Body of pancreas (tissue), 4 donors: ENCODE results near the gene ERCC8.

Source experiments
- POLR2A ChIP-seq, 3 donors: fragments of 450-650 bp; IDR thresholded peaks; one replicate each; pipeline ENCODE4 v1.6.1; 2016; ENCODE audit warnings: antibody characterized with exemption in 3 of 3, mild to moderate bottlenecking in 2 of 3
- TF ChIP-seq, protein P1 (sequence below), 7 experiments: fragments of 450-650 bp in 4 of 7; fragments of 200-600 bp in 3 of 7; sonication (generic) in 3 of 7; IDR thresholded peaks; one replicate each; pipeline ENCODE4 v1.5.1; 2016 to 2019; ENCODE audit warnings: antibody characterized with exemption in 7 of 7

DNA sequence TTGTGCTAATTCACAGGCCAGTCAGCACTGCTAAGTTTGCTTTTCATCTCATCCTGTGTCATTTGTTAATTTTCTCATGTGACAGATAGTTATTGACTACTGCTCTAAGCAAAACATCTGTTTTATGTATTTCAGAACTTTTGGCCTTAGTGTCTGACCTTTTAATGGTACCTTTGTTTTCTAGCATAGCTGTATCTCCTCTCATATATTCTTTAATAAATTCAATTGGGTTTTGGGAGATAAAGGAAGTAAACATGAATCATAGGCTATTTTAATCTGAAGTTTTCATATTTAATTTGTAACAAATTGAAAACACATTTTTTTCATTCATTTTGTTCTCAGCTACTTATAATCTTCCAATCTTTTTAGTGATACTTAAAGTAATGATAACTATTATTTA is 13.2 kb upstream of the ERCC8 start:
- TF ChIP-seq, protein P1, sequence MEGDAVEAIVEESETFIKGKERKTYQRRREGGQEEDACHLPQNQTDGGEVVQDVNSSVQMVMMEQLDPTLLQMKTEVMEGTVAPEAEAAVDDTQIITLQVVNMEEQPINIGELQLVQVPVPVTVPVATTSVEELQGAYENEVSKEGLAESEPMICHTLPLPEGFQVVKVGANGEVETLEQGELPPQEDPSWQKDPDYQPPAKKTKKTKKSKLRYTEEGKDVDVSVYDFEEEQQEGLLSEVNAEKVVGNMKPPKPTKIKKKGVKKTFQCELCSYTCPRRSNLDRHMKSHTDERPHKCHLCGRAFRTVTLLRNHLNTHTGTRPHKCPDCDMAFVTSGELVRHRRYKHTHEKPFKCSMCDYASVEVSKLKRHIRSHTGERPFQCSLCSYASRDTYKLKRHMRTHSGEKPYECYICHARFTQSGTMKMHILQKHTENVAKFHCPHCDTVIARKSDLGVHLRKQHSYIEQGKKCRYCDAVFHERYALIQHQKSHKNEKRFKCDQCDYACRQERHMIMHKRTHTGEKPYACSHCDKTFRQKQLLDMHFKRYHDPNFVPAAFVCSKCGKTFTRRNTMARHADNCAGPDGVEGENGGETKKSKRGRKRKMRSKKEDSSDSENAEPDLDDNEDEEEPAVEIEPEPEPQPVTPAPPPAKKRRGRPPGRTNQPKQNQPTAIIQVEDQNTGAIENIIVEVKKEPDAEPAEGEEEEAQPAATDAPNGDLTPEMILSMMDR (IDR thresholded peaks at IDR 0.05): no peak
- no peak for TF ChIP-seq POLR2A (IDR thresholded peaks at IDR 0.05)
